SU-DHL-6 (cell line): Measurements from ENCODE around the gene CDC42BPA.

ENCODE experiments used
- H2AFZ ChIP-seq: fragments of 200-600 bp; sonication (generic); 2 replicates; pipeline ENCODE4 v1.6.1; 2014; ENCODE audit warnings: low read depth, mild to moderate bottlenecking, moderate library complexity, mixed read lengths, antibody characterized with exemption, low read length; ENCODE audit not compliant: severe bottlenecking
- H3F3A ChIP-seq: fragments of 200-600 bp; shearing (Covaris generic); 2 replicates; pipeline ENCODE4 v1.6.0; 2016; ENCODE audit warnings: antibody characterized with exemption, mild to moderate bottlenecking; ENCODE audit not compliant: insufficient read depth
- H3K27ac ChIP-seq: fragments of 200-600 bp; sonication (generic); 2 replicates; pipeline ENCODE4 v1.5.1; 2016; ENCODE audit warnings: low read depth, mild to moderate bottlenecking, low read length, moderate library complexity, mixed read lengths
- H3K27me3 ChIP-seq: fragments of 200-600 bp; sonication (generic), shearing (Covaris generic); 2 replicates; pipeline ENCODE4 v1.6.0; 2014; ENCODE audit warnings: mild to moderate bottlenecking, low read length
- H3K36me3 ChIP-seq: fragments of 200-600 bp; sonication (generic); 2 replicates; pipeline ENCODE4 v1.6.1; 2014; ENCODE audit warnings: mild to moderate bottlenecking, low read length, mixed read lengths
- H3K4me2 ChIP-seq: fragments of 300-600, 200-600 bp; shearing (Covaris generic), sonication (generic); 2 replicates; pipeline ENCODE4 v1.6.0; 2014; ENCODE audit warnings: low read length, low read depth, mild to moderate bottlenecking; ENCODE audit not compliant: poor library complexity, severe bottlenecking
- H3K4me3 ChIP-seq: fragments of 200-600 bp; sonication (generic); 2 replicates; pipeline ENCODE4 v1.5.1; 2014; ENCODE audit warnings: antibody characterized with exemption, low read length, mild to moderate bottlenecking, mixed read lengths; ENCODE audit not compliant: insufficient read depth, poor library complexity, severe bottlenecking
- H3K79me2 ChIP-seq: fragments of 200-600 bp; sonication (generic); 2 replicates; pipeline ENCODE4 v1.6.1; 2014; ENCODE audit warnings: mild to moderate bottlenecking, low read length, moderate library complexity; ENCODE audit not compliant: insufficient read depth
- H3K9ac ChIP-seq: fragments of 200-600 bp; sonication (generic); 2 replicates; pipeline ENCODE4 v1.7.0; 2014; ENCODE audit warnings: mild to moderate bottlenecking, low read length
- H3K9me2 ChIP-seq: fragments of 200-600 bp; sonication (generic); replicated peaks from 2 replicates; pipeline ENCODE4 v1.6.1; 2014; ENCODE audit warnings: low read length; ENCODE audit not compliant: insufficient read depth
- H3K9me3 ChIP-seq: fragments of 200-600 bp; sonication (generic); 2 replicates; pipeline ENCODE4 v1.6.1; 2014; ENCODE audit warnings: low read length, mixed read lengths; ENCODE audit not compliant: insufficient read depth
- H4K20me1 ChIP-seq: fragments of 200-600 bp; sonication (generic); 2 replicates; pipeline ENCODE4 v1.6.1; 2014; ENCODE audit warnings: low read depth, mild to moderate bottlenecking, antibody characterized with exemption, low read length, moderate library complexity, mixed read lengths
- EZH2phosphoT487 ChIP-seq: fragments of 200-600 bp; sonication (generic), shearing (Covaris generic); conservative IDR thresholded peaks from 2 replicates; pipeline ENCODE4 v1.6.1; 2018; ENCODE audit warnings: mild to moderate bottlenecking, antibody characterized with exemption, low read length, moderate library complexity, mixed read lengths
- TF ChIP-seq, protein P1 (sequence below): fragments of 200-600 bp; sonication (generic); IDR thresholded peaks from one replicate; pipeline ENCODE4 v1.5.1; 2017; ENCODE audit warnings: antibody characterized with exemption, mild to moderate bottlenecking, low read length, moderate library complexity; ENCODE audit not compliant: insufficient read depth, poor library complexity, severe bottlenecking

CDC42BPA gene

DNA sequence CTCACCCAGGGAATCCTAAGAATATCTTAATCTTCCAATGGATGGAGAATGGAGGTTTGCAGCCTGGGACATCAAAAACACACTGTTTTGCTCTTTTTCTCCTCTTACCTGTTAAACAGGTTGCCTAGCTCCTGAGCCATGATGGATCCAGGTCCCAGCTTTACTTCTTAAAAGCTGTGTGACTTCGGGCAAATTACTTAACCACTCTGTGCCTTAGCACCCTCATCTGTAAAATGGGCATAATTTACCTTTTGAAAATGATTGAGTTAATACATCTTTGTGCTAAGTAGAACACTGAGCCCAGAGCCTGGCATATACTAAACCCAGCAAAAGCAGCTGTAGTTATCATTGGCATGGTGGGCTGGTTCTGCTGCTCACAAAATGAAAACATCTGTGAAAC, 368.0 kb downstream of the CDC42BPA start:
- Histone ChIP-seq H3F3A (no peaks in the 10 kb centered on the region), H3K9me2 (no peaks in the 10 kb centered on the region), H2AFZ (no peak overlapping the region), H3K9ac (no peak overlapping the region), H3K27me3 (no peaks in the 10 kb centered on the region), H3K27ac (no peak overlapping the region), H3K4me2 (no peak overlapping the region), H3K79me2 (no peaks in the 10 kb centered on the region), H3K36me3 (no peaks in the 10 kb centered on the region), H3K9me3 (no peaks in the 10 kb centered on the region), H3K4me3 (no peak overlapping the region), H4K20me1 (no peaks in the 10 kb centered on the region)
- no peak for TF ChIP-seq EZH2phosphoT487
- TF ChIP-seq, protein P1, sequence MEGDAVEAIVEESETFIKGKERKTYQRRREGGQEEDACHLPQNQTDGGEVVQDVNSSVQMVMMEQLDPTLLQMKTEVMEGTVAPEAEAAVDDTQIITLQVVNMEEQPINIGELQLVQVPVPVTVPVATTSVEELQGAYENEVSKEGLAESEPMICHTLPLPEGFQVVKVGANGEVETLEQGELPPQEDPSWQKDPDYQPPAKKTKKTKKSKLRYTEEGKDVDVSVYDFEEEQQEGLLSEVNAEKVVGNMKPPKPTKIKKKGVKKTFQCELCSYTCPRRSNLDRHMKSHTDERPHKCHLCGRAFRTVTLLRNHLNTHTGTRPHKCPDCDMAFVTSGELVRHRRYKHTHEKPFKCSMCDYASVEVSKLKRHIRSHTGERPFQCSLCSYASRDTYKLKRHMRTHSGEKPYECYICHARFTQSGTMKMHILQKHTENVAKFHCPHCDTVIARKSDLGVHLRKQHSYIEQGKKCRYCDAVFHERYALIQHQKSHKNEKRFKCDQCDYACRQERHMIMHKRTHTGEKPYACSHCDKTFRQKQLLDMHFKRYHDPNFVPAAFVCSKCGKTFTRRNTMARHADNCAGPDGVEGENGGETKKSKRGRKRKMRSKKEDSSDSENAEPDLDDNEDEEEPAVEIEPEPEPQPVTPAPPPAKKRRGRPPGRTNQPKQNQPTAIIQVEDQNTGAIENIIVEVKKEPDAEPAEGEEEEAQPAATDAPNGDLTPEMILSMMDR, result no peak

DNA sequence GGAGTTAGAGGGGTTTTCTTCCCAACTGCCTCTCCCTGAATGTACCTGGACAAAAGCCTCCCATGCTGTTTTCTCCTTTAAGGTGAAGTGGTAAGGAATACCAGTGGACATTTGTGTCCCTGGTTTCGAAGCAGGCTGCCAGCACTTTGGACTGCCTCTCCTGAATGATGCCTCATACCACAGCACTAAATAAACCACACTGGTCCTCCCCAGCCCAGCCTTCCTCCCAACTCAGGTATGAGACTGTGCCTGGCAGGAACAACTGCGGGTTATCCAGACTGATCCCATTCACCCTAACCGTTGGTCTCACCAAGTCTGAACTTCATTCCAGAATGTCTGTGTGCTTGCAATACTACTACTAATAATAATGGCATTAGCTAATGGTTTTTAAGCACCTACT, 368.9 kb downstream of the CDC42BPA start:
- no peak overlapping the region for H3K9ac ChIP-seq
- no peaks in the 10 kb centered on the region for H4K20me1 ChIP-seq

DNA sequence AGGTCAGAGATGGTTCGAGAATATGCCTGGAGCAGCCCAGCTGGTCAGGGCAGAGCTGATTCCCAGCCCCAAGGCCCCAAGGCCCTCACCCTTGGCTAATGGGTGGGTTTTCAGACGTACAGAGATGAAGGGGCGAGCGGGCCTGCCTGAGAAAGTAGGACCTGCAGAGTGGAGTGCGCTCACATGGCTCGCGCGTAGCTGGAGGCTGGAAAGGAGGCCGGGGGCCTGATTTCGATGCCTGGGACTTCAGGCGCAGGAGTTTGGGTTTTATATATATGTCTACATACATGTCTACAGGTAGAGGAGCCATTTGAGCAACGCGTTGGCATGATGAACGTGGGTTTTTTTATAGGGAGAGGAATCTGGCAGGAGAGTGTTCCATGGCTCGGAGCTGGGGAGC, 369.3 kb downstream of the CDC42BPA start:
- Histone ChIP-seq H3K9me2 (no peaks in the 10 kb centered on the region), H3K9me3 (no peaks in the 10 kb centered on the region), H4K20me1 (no peaks in the 10 kb centered on the region), H3K27me3 (no peaks in the 10 kb centered on the region), H3F3A (no peaks in the 10 kb centered on the region), H3K4me3 (no peak overlapping the region), H3K4me2 (no peak overlapping the region), H3K9ac (no peak overlapping the region), H3K27ac (no peak overlapping the region), H2AFZ (no peak overlapping the region), H3K36me3 (no peaks in the 10 kb centered on the region), H3K79me2 (no peaks in the 10 kb centered on the region)
- TF ChIP-seq EZH2phosphoT487, result no peak
- TF ChIP-seq, protein P1, result no peak

More for the DNA sequence above, 368.9 kb downstream of the CDC42BPA start:
- Histone ChIP-seq H3K9me3 (no peaks in the 10 kb centered on the region), H3K79me2 (no peaks in the 10 kb centered on the region), H2AFZ (no peak overlapping the region), H3K4me3 (no peak overlapping the region), H3K27ac (no peak overlapping the region), H3K27me3 (no peaks in the 10 kb centered on the region), H3K9me2 (no peaks in the 10 kb centered on the region), H3K36me3 (no peaks in the 10 kb centered on the region), H3K4me2 (no peak overlapping the region), H3F3A (no peaks in the 10 kb centered on the region)
- TF ChIP-seq, protein P1, result no peak
- no peak for TF ChIP-seq EZH2phosphoT487
